OCI-LY1 (cell line): ENCODE results near the gene ADGRG3.

ENCODE experiments used
- H2AFZ ChIP-seq: fragments of 200-600 bp; sonication (generic), shearing (Covaris generic); 2 replicates; pipeline ENCODE4 v1.6.0; 2014; ENCODE audit warnings: antibody characterized with exemption, mild to moderate bottlenecking, low read length
- H3F3A ChIP-seq: fragments of 200-600 bp; sonication (generic), shearing (Covaris generic); 2 replicates; pipeline ENCODE4 v1.6.0; 2014; ENCODE audit warnings: mild to moderate bottlenecking, antibody characterized with exemption, low read length, moderate library complexity; ENCODE audit not compliant: insufficient read depth
- H3K27ac ChIP-seq: fragments of 200-600 bp; sonication (generic); 2 replicates; pipeline ENCODE4 v1.5.1; 2014; ENCODE audit warnings: low read length, mixed run types, mild to moderate bottlenecking, low read depth; ENCODE audit not compliant: poor library complexity, severe bottlenecking
- H3K27me3 ChIP-seq: fragments of 200-600 bp; sonication (generic); 2 replicates; pipeline ENCODE4 v1.6.0; 2014; ENCODE audit warnings: antibody characterized with exemption, mild to moderate bottlenecking, low read length, moderate library complexity; ENCODE audit not compliant: insufficient read depth
- H3K36me3 ChIP-seq: fragments of 200-600 bp; sonication (generic); 2 replicates; pipeline ENCODE4 v1.6.1; 2014; ENCODE audit warnings: mild to moderate bottlenecking, antibody characterized with exemption, low read length, moderate library complexity, mixed read lengths; ENCODE audit not compliant: insufficient read depth
- H3K4me1 ChIP-seq: fragments of 200-600 bp; sonication (generic); 2 replicates; pipeline ENCODE4 v1.5.1; 2014; ENCODE audit warnings: mild to moderate bottlenecking, low read length, moderate library complexity; ENCODE audit not compliant: insufficient read depth, severe bottlenecking
- H3K4me2 ChIP-seq: fragments of 200-600 bp; sonication (generic), shearing (Covaris generic); 2 replicates; pipeline ENCODE4 v1.6.1; 2014; ENCODE audit warnings: low read length
- H3K4me3 ChIP-seq: fragments of 200-600 bp; sonication (generic); 2 replicates; pipeline ENCODE4 v1.5.1; 2014; ENCODE audit warnings: low read length, low read depth, mild to moderate bottlenecking, mixed read lengths; ENCODE audit not compliant: poor library complexity, severe bottlenecking
- H3K79me2 ChIP-seq: fragments of 200-600 bp; shearing (Covaris generic); 2 replicates; pipeline ENCODE4 v1.6.1; 2016; ENCODE audit warnings: mixed run types, low read length, mixed read lengths; ENCODE audit not compliant: insufficient read depth
- H3K9ac ChIP-seq: fragments of 200-600 bp; sonication (generic), shearing (Covaris generic); 2 replicates; pipeline ENCODE4 v1.6.1; 2014; ENCODE audit warnings: mild to moderate bottlenecking, low read length, mixed read lengths
- H3K9me2 ChIP-seq: fragments of 200-600 bp; sonication (generic), shearing (Covaris generic); 2 replicates; pipeline ENCODE4 v1.6.1; 2014; ENCODE audit warnings: low read depth, mild to moderate bottlenecking, low read length, mixed read lengths
- H3K9me3 ChIP-seq: fragments of 200-600 bp; shearing (Covaris generic); 2 replicates; pipeline ENCODE4 v1.6.1; 2014; ENCODE audit warnings: low read length, mixed read lengths
- H4K20me1 ChIP-seq: fragments of 200-600 bp; sonication (generic), shearing (Covaris generic); 2 replicates; pipeline ENCODE4 v1.6.0; 2016; ENCODE audit warnings: mild to moderate bottlenecking, low read length; ENCODE audit not compliant: insufficient read depth
- CTCF ChIP-seq: fragments of 200-600 bp; sonication (generic), shearing (Covaris generic); IDR thresholded peaks from 2 replicates; pipeline ENCODE4 v1.5.1; 2017; ENCODE audit warnings: mild to moderate bottlenecking, antibody characterized with exemption, low read length, moderate library complexity, mixed read lengths
- EZH2 ChIP-seq: fragments of 200-600 bp; sonication (generic), shearing (Covaris generic); IDR thresholded peaks from 2 replicates; pipeline ENCODE4 v1.8.0; 2017; ENCODE audit warnings: borderline replicate concordance, mixed run types, mild to moderate bottlenecking, antibody characterized with exemption, low read length, moderate library complexity, mixed read lengths

ADGRG3 gene

DNA sequence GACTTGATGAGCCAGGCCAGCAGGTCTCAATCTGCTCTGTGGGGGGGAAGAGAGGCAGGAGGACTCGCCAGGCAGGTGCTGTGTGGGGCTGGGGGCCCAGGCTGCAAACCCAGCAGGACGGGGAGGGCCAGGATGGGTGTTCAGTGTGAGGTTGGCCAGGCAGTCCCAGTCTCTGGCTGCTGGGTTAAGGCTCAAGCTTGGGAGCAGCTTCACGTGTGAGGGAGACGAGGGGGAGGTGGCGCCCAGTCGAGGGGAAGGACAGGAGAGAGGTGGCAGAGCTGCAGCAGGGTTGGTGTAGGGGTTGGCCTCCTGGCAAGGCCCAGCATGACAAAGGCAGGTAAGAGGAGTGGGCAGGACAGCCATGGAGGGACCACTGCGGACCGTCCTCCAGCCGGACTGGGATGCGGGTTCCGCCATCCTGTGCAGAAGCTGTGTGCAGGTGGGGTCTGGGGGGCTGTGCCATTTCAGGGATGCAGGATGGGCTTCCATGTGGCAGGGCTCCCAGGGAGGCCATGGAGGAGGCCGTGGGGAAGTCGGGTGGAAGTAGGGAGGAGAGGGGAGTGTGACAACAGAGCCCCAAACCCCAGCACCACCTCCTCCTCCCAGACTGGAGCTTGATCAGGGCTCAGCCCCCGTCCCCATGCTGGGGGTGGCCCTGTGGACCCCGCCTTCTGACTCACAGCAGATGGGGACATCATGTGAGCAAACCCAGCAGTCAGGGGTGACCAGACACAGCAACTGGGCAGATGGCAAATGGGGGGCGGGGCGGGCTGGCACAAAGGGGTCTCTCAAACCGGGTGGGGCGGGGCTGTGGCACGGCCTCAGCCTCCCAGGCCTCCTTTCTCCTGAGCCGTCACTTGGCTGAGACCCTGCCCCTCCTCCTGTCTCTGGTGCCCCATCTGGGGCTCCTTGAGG is 36.9 kb upstream of the ADGRG3 start:
- H4K20me1 ChIP-seq = no peaks in the 10 kb centered on the region
- no peaks in the 10 kb centered on the region for H3K36me3 ChIP-seq
- no peaks in the 10 kb centered on the region; the same call in 1 of the 2 replicates for H3K27me3 ChIP-seq
- no peaks in the 10 kb centered on the region for H3K79me2 ChIP-seq
- TF ChIP-seq CTCF = no peak
- no peak for TF ChIP-seq EZH2
- no peak overlapping the region for H3K9ac ChIP-seq
- H3K9me2 ChIP-seq = no peaks in the 10 kb centered on the region
- H3K27ac ChIP-seq = no peak overlapping the region
- H3K9me3 ChIP-seq = no peaks in the 10 kb centered on the region
- no peaks in the 10 kb centered on the region for H3F3A ChIP-seq
- no peak overlapping the region for H3K4me3 ChIP-seq
- no peak overlapping the region for H3K4me2 ChIP-seq
- no peaks in the 10 kb centered on the region for H3K4me1 ChIP-seq
- no peak overlapping the region for H2AFZ ChIP-seq

DNA sequence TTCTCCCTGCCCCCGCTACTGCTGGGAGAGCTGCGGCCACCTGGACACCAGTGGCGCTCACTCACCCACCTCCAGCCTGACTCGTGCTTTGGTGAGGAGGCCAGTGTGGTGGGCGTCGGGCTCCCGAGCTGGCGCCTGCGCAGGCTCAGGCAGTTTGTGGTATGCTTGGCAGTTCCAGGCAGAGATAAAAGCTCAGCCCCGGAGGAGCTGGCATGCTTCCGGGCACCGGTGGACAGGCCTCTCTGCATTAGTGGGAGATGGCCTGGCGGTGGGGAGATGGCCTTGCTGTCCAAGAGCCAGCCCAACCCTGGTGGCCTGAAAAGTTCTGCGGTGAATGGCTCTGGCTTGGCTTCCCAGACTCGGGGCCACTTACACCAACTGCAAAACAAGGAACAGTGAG is 35.5 kb upstream of the ADGRG3 start:
- TF ChIP-seq EZH2 (no peak), CTCF (no peak)
- no peak overlapping the region for H3K4me3 ChIP-seq
- H3K27ac ChIP-seq = no peak overlapping the region
- H3K9ac ChIP-seq = no peak overlapping the region
- H3K4me1 ChIP-seq = no peaks in the 10 kb centered on the region
- H2AFZ ChIP-seq = no peak overlapping the region
- no peaks in the 10 kb centered on the region for H4K20me1 ChIP-seq
- H3K36me3 ChIP-seq = no peaks in the 10 kb centered on the region
- no peak overlapping the region for H3K4me2 ChIP-seq
- no peaks in the 10 kb centered on the region for H3K79me2 ChIP-seq
- H3K9me2 ChIP-seq = no peaks in the 10 kb centered on the region
- no peaks in the 10 kb centered on the region for H3K9me3 ChIP-seq
- no peaks in the 10 kb centered on the region for H3F3A ChIP-seq
- H3K27me3 ChIP-seq = peaks cover 6% of the 10 kb centered on the region; the same call in 1 of the 2 replicates

GRCh38 chr16:57633383-57634064 is 34.6 kb upstream of the ADGRG3 start:
- TF ChIP-seq EZH2 (no peak), CTCF (no peak)
- H3K27me3 ChIP-seq = peaks cover 6% of the 10 kb centered on the region; the same call in 1 of the 2 replicates
- no peaks in the 10 kb centered on the region for H3K36me3 ChIP-seq
- H3K9me3 ChIP-seq = no peaks in the 10 kb centered on the region
- H3K4me3 ChIP-seq = no peak overlapping the region
- no peaks in the 10 kb centered on the region for H3K4me1 ChIP-seq
- H3K4me2 ChIP-seq = no peak overlapping the region
- no peak overlapping the region for H3K9ac ChIP-seq
- no peaks in the 10 kb centered on the region for H3F3A ChIP-seq
- no peaks in the 10 kb centered on the region for H3K9me2 ChIP-seq
- H4K20me1 ChIP-seq = no peaks in the 10 kb centered on the region
- no peaks in the 10 kb centered on the region for H3K79me2 ChIP-seq
- H2AFZ ChIP-seq = no peak overlapping the region
- H3K27ac ChIP-seq = no peak overlapping the region
